ENCODE results near the gene WWOX. TPM values are rescaled to one million over a fixed set of nuclear protein-coding genes. Genes with fewer than 3 reads are reported as not detected.

WWOX gene
- total RNA-seq, 1 donor from 2014 or later: 18.6 TPM

DNA sequence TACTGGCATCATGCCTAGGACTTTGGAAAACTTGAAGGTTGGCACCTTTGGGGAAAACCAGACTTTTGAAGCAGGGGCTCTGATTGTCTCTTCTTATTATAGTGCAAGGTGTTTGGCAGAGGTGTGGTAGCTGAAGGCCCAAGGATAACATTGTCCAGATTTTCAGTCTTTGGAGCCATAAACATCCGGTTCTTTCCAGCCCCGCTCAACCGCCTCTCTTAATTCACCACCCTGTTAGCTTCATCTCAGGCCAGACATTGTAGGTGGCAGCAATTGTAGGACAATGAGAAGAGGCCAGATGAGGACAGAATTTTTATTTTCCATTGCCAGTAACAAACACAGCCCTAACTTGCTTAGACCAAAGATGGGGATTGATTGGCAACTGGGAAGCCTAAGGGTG lies 851.3 kb downstream of the WWOX start:
- TF ChIP-seq, protein P1, sequence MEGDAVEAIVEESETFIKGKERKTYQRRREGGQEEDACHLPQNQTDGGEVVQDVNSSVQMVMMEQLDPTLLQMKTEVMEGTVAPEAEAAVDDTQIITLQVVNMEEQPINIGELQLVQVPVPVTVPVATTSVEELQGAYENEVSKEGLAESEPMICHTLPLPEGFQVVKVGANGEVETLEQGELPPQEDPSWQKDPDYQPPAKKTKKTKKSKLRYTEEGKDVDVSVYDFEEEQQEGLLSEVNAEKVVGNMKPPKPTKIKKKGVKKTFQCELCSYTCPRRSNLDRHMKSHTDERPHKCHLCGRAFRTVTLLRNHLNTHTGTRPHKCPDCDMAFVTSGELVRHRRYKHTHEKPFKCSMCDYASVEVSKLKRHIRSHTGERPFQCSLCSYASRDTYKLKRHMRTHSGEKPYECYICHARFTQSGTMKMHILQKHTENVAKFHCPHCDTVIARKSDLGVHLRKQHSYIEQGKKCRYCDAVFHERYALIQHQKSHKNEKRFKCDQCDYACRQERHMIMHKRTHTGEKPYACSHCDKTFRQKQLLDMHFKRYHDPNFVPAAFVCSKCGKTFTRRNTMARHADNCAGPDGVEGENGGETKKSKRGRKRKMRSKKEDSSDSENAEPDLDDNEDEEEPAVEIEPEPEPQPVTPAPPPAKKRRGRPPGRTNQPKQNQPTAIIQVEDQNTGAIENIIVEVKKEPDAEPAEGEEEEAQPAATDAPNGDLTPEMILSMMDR (IDR thresholded peaks at IDR 0.05; ENCODE audit: unreplicated experiment): no peak
- no peaks in the 10 kb centered on the region for H3K9me3 Mint-ChIP-seq (ENCODE audit: unreplicated experiment)
- no peak overlapping the region for H3K4me3 Mint-ChIP-seq (ENCODE audit: unreplicated experiment)
- no peaks in the 10 kb centered on the region for H3K36me3 Mint-ChIP-seq (ENCODE audit: low read depth, unreplicated experiment)
- DNase-seq (ENCODE audit: low spot score): no peak
- H3K27ac Mint-ChIP-seq (ENCODE audit: unreplicated experiment): no peak overlapping the region
- H3K4me1 Mint-ChIP-seq (ENCODE audit: unreplicated experiment): peaks cover 4% of the 10 kb centered on the region
- peaks cover 7% of the 10 kb centered on the region for H3K27me3 Mint-ChIP-seq (ENCODE audit: unreplicated experiment)

DNA sequence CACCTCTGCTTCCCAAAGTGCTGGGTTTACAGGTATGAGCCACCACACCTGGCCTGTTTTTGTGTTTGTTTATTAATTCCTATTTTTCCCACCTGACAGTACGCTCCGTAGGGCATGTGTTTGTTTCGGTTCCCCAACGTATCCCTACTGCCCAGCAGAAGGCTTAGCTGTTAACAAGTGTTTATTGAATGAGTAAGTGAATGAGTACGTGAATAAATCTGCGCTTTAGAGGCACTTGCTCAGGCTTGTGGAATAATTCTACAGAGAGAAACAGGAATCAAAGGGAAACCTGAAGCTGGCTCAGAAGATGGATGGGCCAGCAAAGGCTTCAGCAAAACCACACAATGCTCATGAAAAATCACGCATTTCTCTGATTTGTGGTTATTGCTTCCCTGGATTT lies 853.2 kb downstream of the WWOX start:
- Mint-ChIP-seq H3K4me3 (ENCODE audit: unreplicated experiment) (no peak overlapping the region), H3K27ac (ENCODE audit: unreplicated experiment) (no peak overlapping the region), H3K9me3 (ENCODE audit: unreplicated experiment) (no peaks in the 10 kb centered on the region), H3K4me1 (ENCODE audit: unreplicated experiment) (peaks cover 4% of the 10 kb centered on the region), H3K27me3 (ENCODE audit: unreplicated experiment) (peaks cover 7% of the 10 kb centered on the region), H3K36me3 (ENCODE audit: low read depth, unreplicated experiment) (no peaks in the 10 kb centered on the region)
- TF ChIP-seq, protein P1 (IDR thresholded peaks at IDR 0.05; ENCODE audit: unreplicated experiment): no peak
- no peak for DNase-seq (ENCODE audit: low spot score)

DNA sequence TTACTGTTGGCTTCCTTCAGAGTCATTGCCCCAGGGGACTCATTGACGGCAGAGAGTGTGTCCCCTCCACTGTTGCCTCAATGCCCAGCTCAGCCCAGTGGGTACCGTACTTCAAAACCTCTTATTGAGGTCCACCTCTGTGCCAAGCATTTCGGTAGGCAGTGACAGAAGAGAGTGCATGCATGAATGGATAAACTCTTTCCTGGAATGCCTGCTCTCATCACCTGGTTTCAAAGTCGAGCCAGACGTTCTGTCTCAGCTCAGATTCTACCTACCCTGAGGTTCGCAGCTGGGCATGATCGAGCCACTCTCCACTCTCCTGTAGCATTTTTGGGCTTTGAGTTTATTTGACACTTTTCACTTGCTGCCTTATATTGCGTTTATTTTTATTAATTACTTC lies 854.1 kb downstream of the WWOX start:
- DNase-seq (ENCODE audit: low spot score): no peak
- TF ChIP-seq, protein P1 (IDR thresholded peaks at IDR 0.05; ENCODE audit: unreplicated experiment): no peak
- Mint-ChIP-seq H3K9me3 (ENCODE audit: unreplicated experiment) (no peaks in the 10 kb centered on the region), H3K4me1 (ENCODE audit: unreplicated experiment) (peaks cover 4% of the 10 kb centered on the region), H3K27me3 (ENCODE audit: unreplicated experiment) (peaks cover 7% of the 10 kb centered on the region), H3K4me3 (ENCODE audit: unreplicated experiment) (no peak overlapping the region), H3K27ac (ENCODE audit: unreplicated experiment) (no peak overlapping the region), H3K36me3 (ENCODE audit: low read depth, unreplicated experiment) (no peaks in the 10 kb centered on the region)

DNA sequence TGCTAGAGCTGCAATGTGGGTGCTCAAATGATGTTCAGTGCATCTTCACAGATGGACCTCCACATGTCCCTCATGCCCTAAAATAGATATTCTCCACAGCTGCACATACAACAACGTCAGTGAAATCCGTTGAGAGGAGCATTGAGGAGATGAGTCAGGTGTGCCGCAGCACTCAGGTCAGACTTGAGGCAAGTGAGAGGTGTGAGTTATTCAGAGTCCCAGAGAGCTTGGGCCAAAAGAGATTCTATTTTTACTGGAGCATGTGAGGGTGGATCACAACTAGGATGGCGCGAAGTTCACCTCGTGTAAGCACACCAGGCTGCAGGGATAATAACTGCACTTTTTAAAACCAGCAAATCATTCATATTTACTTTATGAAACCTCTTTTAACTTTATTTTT lies 855.8 kb downstream of the WWOX start:
- Mint-ChIP-seq H3K27me3 (ENCODE audit: unreplicated experiment) (peaks cover 7% of the 10 kb centered on the region), H3K4me3 (ENCODE audit: unreplicated experiment) (no peak overlapping the region), H3K9me3 (ENCODE audit: unreplicated experiment) (no peaks in the 10 kb centered on the region), H3K27ac (ENCODE audit: unreplicated experiment) (no peak overlapping the region), H3K36me3 (ENCODE audit: low read depth, unreplicated experiment) (no peaks in the 10 kb centered on the region), H3K4me1 (ENCODE audit: unreplicated experiment) (peaks cover 2% of the 10 kb centered on the region)
- no peak for DNase-seq (ENCODE audit: low spot score)
- TF ChIP-seq, protein P1 (IDR thresholded peaks at IDR 0.05; ENCODE audit: unreplicated experiment): no peak

DNA sequence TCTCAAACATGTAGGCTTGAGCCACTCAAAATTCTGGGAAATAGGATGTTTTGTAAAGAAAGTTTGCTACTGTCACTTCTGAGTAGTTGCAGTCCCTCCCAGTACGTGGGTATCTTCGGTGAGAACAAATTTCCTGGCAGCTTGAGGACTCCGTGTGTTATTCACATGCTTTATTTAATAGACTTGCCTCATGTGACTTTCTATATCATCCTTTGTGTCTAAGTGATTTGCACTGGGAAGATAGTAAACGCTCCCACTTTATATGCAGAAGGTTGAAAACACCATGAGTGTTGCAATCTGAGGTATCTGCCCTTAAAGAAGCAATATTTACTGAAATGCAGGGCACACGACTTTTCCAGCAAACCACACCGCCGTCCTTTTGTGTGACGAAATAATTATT lies 857.4 kb downstream of the WWOX start:
- Mint-ChIP-seq H3K9me3 (ENCODE audit: unreplicated experiment) (no peaks in the 10 kb centered on the region), H3K36me3 (ENCODE audit: low read depth, unreplicated experiment) (no peaks in the 10 kb centered on the region), H3K4me3 (ENCODE audit: unreplicated experiment) (no peak overlapping the region), H3K4me1 (ENCODE audit: unreplicated experiment) (no peaks in the 10 kb centered on the region), H3K27ac (ENCODE audit: unreplicated experiment) (no peak overlapping the region), H3K27me3 (ENCODE audit: unreplicated experiment) (peaks cover 5% of the 10 kb centered on the region)
- DNase-seq (ENCODE audit: low spot score): no peak
- TF ChIP-seq, protein P1 (IDR thresholded peaks at IDR 0.05; ENCODE audit: unreplicated experiment): no peak
